NB4 (cell line): ENCODE measurements around the gene GALNT17.

Source experiments
- DNase-seq: peaks from one replicate; pipeline ENCODE4 v3.0.0; 2010; ENCODE audit warnings: low read depth
- H3K4me3 ChIP-seq: one replicate; pipeline ENCODE4 v1.5.1; 2011; ENCODE audit warnings: mild to moderate bottlenecking, low read depth, low read length, moderate library complexity
- MYC ChIP-seq: IDR thresholded peaks from 2 replicates; pipeline ENCODE4 v1.6.1; 2011; ENCODE audit warnings: low read depth, low read length
- POLR2A ChIP-seq: IDR thresholded peaks from 2 replicates; pipeline ENCODE4 v1.6.1; 2011; ENCODE audit warnings: mild to moderate bottlenecking; ENCODE audit not compliant: insufficient read length; ENCODE audit errors: extremely low read depth
- TF ChIP-seq, protein P1 (sequence below): IDR thresholded peaks from one replicate; pipeline ENCODE4 v1.5.1; 2012; ENCODE audit warnings: low read depth, low read length
- TF ChIP-seq, protein P2 (sequence below): IDR thresholded peaks from 2 replicates; pipeline ENCODE4 v1.6.1; 2011; ENCODE audit warnings: low read depth, low read length

The GALNT17 gene

DNA sequence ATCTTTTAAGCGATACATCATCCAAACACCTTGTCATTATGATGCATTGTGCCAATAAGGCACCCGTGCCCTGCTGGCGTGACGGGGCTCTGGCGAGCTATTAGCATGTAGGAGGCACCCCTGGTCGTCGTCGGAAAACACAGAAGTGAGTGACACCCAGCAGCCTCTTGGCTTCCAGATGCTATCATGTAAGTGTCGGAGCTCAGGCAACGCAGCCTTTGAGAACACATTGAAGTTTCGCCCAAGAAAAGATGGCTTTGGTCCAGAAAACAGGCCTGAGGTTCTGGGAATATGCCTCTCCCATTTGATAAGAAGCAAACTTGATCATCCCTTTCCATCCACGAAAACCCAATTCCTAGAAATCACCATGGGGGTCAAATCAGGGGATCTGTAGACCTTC lies 555.3 kb downstream of the GALNT17 start:
- H3K4me3 ChIP-seq = no peak overlapping the region
- DNase-seq = no peak
- TF ChIP-seq, protein P1, sequence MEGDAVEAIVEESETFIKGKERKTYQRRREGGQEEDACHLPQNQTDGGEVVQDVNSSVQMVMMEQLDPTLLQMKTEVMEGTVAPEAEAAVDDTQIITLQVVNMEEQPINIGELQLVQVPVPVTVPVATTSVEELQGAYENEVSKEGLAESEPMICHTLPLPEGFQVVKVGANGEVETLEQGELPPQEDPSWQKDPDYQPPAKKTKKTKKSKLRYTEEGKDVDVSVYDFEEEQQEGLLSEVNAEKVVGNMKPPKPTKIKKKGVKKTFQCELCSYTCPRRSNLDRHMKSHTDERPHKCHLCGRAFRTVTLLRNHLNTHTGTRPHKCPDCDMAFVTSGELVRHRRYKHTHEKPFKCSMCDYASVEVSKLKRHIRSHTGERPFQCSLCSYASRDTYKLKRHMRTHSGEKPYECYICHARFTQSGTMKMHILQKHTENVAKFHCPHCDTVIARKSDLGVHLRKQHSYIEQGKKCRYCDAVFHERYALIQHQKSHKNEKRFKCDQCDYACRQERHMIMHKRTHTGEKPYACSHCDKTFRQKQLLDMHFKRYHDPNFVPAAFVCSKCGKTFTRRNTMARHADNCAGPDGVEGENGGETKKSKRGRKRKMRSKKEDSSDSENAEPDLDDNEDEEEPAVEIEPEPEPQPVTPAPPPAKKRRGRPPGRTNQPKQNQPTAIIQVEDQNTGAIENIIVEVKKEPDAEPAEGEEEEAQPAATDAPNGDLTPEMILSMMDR = no peak
- TF ChIP-seq MYC (no peak), POLR2A (no peak)
- TF ChIP-seq, protein P2, sequence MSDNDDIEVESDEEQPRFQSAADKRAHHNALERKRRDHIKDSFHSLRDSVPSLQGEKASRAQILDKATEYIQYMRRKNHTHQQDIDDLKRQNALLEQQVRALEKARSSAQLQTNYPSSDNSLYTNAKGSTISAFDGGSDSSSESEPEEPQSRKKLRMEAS = no peak

- no peak overlapping the region for H3K4me3 ChIP-seq
- DNase-seq = no peak
- TF ChIP-seq MYC (no peak), POLR2A (no peak)
- TF ChIP-seq, protein P1 = no peak
- TF ChIP-seq, protein P2 = no peak
Observed at GRCh38 chr7:71687831-71688599, 556.1 kb downstream of the GALNT17 start.

GRCh38 chr7:71691538-71691937 lies 559.6 kb downstream of the GALNT17 start:
- TF ChIP-seq, protein P2 = no peak
- TF ChIP-seq, protein P1 = no peak
- TF ChIP-seq MYC = no peak
- no peak overlapping the region for H3K4me3 ChIP-seq
- no peak for DNase-seq

GRCh38 chr7:71694665-71695064 lies 562.7 kb downstream of the GALNT17 start:
- no peak overlapping the region for H3K4me3 ChIP-seq
- TF ChIP-seq, protein P2 = no peak
- TF ChIP-seq MYC (no peak), POLR2A (no peak)
- TF ChIP-seq, protein P1 = no peak
- no peak for DNase-seq

DNA sequence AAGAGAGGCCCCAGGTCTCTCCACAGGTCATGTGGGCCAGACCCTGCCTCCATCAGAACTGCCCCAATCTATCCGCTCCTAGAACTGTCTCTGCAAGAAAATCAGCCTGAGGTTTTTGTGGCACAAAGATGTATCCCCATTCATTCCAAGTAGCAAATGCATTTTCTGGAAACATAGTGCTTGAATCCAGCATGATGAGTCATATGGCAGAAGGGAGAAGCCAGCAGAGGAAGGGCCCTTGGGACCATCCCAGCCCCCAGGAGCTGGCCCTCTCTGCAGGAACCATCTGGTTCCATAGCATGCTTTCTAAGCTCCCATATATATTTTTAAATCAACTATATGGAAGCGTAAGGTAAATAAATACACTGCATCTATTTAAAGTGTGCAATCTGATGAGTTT lies 563.2 kb downstream of the GALNT17 start:
- H3K4me3 ChIP-seq = no peak overlapping the region
- TF ChIP-seq MYC = no peak
- no peak for TF ChIP-seq POLR2A
- TF ChIP-seq, protein P2 = no peak
- TF ChIP-seq, protein P1 = no peak
- DNase-seq = no peak
